ENCODE measurements around the gene ICE1.

ICE1 gene

GRCh38 chr5:5483880-5484598 lies 61.6 kb downstream of the ICE1 start:
- TF ChIP-seq SIN3A (IDR thresholded peaks at IDR 0.05; ENCODE audit: borderline replicate concordance, insufficient read depth, low read length), result no peak
- no peak for TF ChIP-seq POLR2AphosphoS5 (IDR thresholded peaks at IDR 0.05; ENCODE audit: low read depth, low read length)
- no peak for TF ChIP-seq FOXP2 (optimal IDR thresholded peaks at IDR 0.05; ENCODE audit: borderline replicate concordance, extremely low read depth, extremely low read length, insufficient read depth)
- no peak for TF ChIP-seq TAF1 (IDR thresholded peaks at IDR 0.05; ENCODE audit: borderline replicate concordance, insufficient read depth, low read length)
- TF ChIP-seq REST (IDR thresholded peaks at IDR 0.05; ENCODE audit: insufficient read depth in 1 of 2, low read depth in 2 of 2, low read length in 2 of 2), result no peak

GRCh38 chr5:5486122-5486521 lies 63.6 kb downstream of the ICE1 start:
- TF ChIP-seq SIN3A (IDR thresholded peaks at IDR 0.05; ENCODE audit: borderline replicate concordance, insufficient read depth, low read length) (no peak), FOXP2 (optimal IDR thresholded peaks at IDR 0.05; ENCODE audit: borderline replicate concordance, extremely low read depth, extremely low read length, insufficient read depth) (no peak), REST (IDR thresholded peaks at IDR 0.05; ENCODE audit: insufficient read depth in 1 of 2, low read depth in 2 of 2, low read length in 2 of 2) (no peak), POLR2AphosphoS5 (IDR thresholded peaks at IDR 0.05; ENCODE audit: low read depth, low read length) (no peak), TAF1 (IDR thresholded peaks at IDR 0.05; ENCODE audit: borderline replicate concordance, insufficient read depth, low read length) (no peak)

GRCh38 chr5:5487585-5488360 lies 65.3 kb downstream of the ICE1 start:
- TF ChIP-seq SIN3A (IDR thresholded peaks at IDR 0.05; ENCODE audit: borderline replicate concordance, insufficient read depth, low read length) (no peak), FOXP2 (optimal IDR thresholded peaks at IDR 0.05; ENCODE audit: borderline replicate concordance, extremely low read depth, extremely low read length, insufficient read depth) (no peak), TAF1 (IDR thresholded peaks at IDR 0.05; ENCODE audit: borderline replicate concordance, insufficient read depth, low read length) (no peak), POLR2AphosphoS5 (IDR thresholded peaks at IDR 0.05; ENCODE audit: low read depth, low read length) (no peak), REST (IDR thresholded peaks at IDR 0.05; ENCODE audit: insufficient read depth in 1 of 2, low read depth in 2 of 2, low read length in 2 of 2) (no peak)

- no peak for TF ChIP-seq TAF1 (IDR thresholded peaks at IDR 0.05; ENCODE audit: borderline replicate concordance, insufficient read depth, low read length)
- TF ChIP-seq POLR2AphosphoS5 (IDR thresholded peaks at IDR 0.05; ENCODE audit: low read depth, low read length), result no peak
- TF ChIP-seq FOXP2 (optimal IDR thresholded peaks at IDR 0.05; ENCODE audit: borderline replicate concordance, extremely low read depth, extremely low read length, insufficient read depth), result no peak
- TF ChIP-seq REST (IDR thresholded peaks at IDR 0.05; ENCODE audit: insufficient read depth in 1 of 2, low read depth in 2 of 2, low read length in 2 of 2), result no peak
- no peak for TF ChIP-seq SIN3A (IDR thresholded peaks at IDR 0.05; ENCODE audit: borderline replicate concordance, insufficient read depth, low read length)
Observed at GRCh38 chr5:5490774-5491347, 68.4 kb downstream of the ICE1 start.
